Caco-2 (cell line): ENCODE data around the gene ELF2. TPM values are rescaled to one million over a fixed set of nuclear protein-coding genes. Genes with fewer than 3 reads are reported as not detected.

Source experiments
- Bru-seq: library from RNA; stranded (reverse); fragments of 400-500 nt; gene quantifications from one replicate; lab custom pipeline; 2021; lab: Mats Ljungman, UMichigan
- BruChase-seq, 2 experiments: library from RNA; stranded (reverse); fragments of 400-500 nt; gene quantifications; one replicate each; lab custom pipeline; 2021; lab: Mats Ljungman, UMichigan
- BruUV-seq: library from RNA; stranded (reverse); fragments of 400-500 nt; replicated peaks from 2 replicates; lab custom pipeline; 2021; lab: Mats Ljungman, UMichigan
- CTCF ChIA-PET: fragments of 300-600 bp; sonication (Branson Sonifier 250); formaldehyde crosslinking; loops from one replicate; lab custom pipeline; 2022; ENCODE audit warnings: antibody characterized with exemption; lab: Charles Lee
- POLR2A ChIA-PET: fragments of 300-600 bp; sonication (Branson Sonifier 250); formaldehyde crosslinking; loops from one replicate; lab custom pipeline; 2022; ENCODE audit warnings: antibody characterized with exemption; lab: Charles Lee
- DNase-seq, 2 experiments: peaks; one replicate each; pipeline versions ENCODE4 v3.0.0 to v3.0.0-alpha.2; 2020 to 2022
- H3K27me3 ChIP-seq: replicated peaks from 2 replicates; pipeline ENCODE4 v1.6.0; 2011; ENCODE audit warnings: low read length; ENCODE audit not compliant: control insufficient read depth, insufficient read depth
- H3K36me3 ChIP-seq: 2 replicates; pipeline ENCODE4 v1.5.1; 2011; ENCODE audit warnings: low read length; ENCODE audit not compliant: control insufficient read depth, insufficient read depth
- H3K4me1 ChIP-seq: fragments of 250-450 bp; sonication (Bioruptor Pico); 2 replicates; pipeline ENCODE4 v1.5.1; 2020; ENCODE audit warnings: mild to moderate bottlenecking
- H3K4me3 ChIP-seq: 2 replicates; pipeline ENCODE4 v1.5.1; 2011; ENCODE audit warnings: low read depth, mild to moderate bottlenecking, control low read depth, low read length
- H3K9me3 ChIP-seq: fragments of 250-450 bp; sonication (Bioruptor Pico); 2 replicates; pipeline ENCODE4 v1.5.1; 2020; ENCODE audit warnings: mild to moderate bottlenecking, moderate library complexity
- H3K27ac Mint-ChIP-seq: one replicate; pipeline ENCODE4 v1.8.0; 2022; ENCODE audit warnings: mixed read lengths; ENCODE audit not compliant: unreplicated experiment
- H3K27me3 Mint-ChIP-seq: one replicate; pipeline ENCODE4 v1.8.0; 2022; ENCODE audit warnings: mixed read lengths; ENCODE audit not compliant: insufficient read depth, unreplicated experiment
- H3K36me3 Mint-ChIP-seq: one replicate; pipeline ENCODE4 v1.8.0; 2022; ENCODE audit warnings: mild to moderate bottlenecking, mixed read lengths; ENCODE audit not compliant: insufficient read depth, unreplicated experiment
- H3K4me1 Mint-ChIP-seq: one replicate; pipeline ENCODE4 v1.8.0; 2022; ENCODE audit warnings: low read depth, mixed read lengths; ENCODE audit not compliant: unreplicated experiment
- H3K4me3 Mint-ChIP-seq: one replicate; pipeline ENCODE4 v1.8.0; 2022; ENCODE audit warnings: mild to moderate bottlenecking, moderate library complexity, mixed read lengths; ENCODE audit not compliant: unreplicated experiment
- H3K9me3 Mint-ChIP-seq: one replicate; pipeline ENCODE4 v1.8.0; 2022; ENCODE audit warnings: mixed read lengths; ENCODE audit not compliant: unreplicated experiment
- CTCF ChIP-seq, 2 experiments: fragments of 200-600 bp in 1 of 2; IDR thresholded peaks; 1 replicate in 1 of 2; 2 replicates in 1 of 2; pipeline versions ENCODE4 v1.5.1 to v1.8.0; 2011 to 2022; ENCODE audit warnings: antibody characterized with exemption in 1 of 2, control low read depth in 1 of 2, inconsistent platforms in 1 of 2, low read depth in 1 of 2, low read length in 1 of 2, mild to moderate bottlenecking in 1 of 2, moderate library complexity in 1 of 2; ENCODE audit not compliant: insufficient read depth in 1 of 2, severe bottlenecking in 1 of 2, unreplicated experiment in 1 of 2
- intact Hi-C: fragments of 100-400 bp; cut with micrococcal nuclease; formaldehyde crosslinking; loops from one replicate; pipeline ENCODE4 v1.10.0; 2022; ENCODE audit not compliant: unreplicated experiment
- long read RNA-seq: library from polyadenylated mRNA; stranded (forward); transcript quantifications from one replicate; pipeline ENCODE4 v2.0.0, GENCODE V29; 2022
- total RNA-seq: library from RNA; stranded (reverse); gene quantifications from 2 replicates; pipeline ENCODE4 v1.2.3, GENCODE V29; 2022

ELF2 gene
- 53.0 and 53.2 TPM in 2 replicates for total RNA-seq
- percentile 92 among the genes with signal in this experiment for Bru-seq, nascent RNA
- percentile 90 among the genes with signal in this experiment for BruChase-seq, experiment 1, labeled RNA remaining after a 2-hour chase
- percentile 85 among the genes with signal in this experiment for BruChase-seq, experiment 2, labeled RNA remaining after a 6-hour chase
- long read RNA-seq, full-length matches to known transcripts = 10 of 31 reads
- long read RNA-seq, partial matches to known transcripts = 5 of 31 reads
- long read RNA-seq, other reads (novel, unspliced or antisense) = 16 of 31 reads

GRCh38 chr4:139177049-139177868 is at the start of gene ELF2:
Gene ELF2, minus strand, starts transcription at chr4:139177218. Its CDS starts 39,517 bp downstream, at chr4:139137701.
- peak within 1 kb of the TSS; percentile 92 for H3K27ac Mint-ChIP-seq
- peak; percentile 94 to 96 for DNase-seq
- BruUV-seq = no TSS peak
- Histone ChIP-seq H3K27me3 (no peaks in the 10 kb centered on the region), H3K36me3 (no peaks in the 10 kb centered on the region), H3K4me3 (peak within 1 kb of the TSS; percentile 84), H3K9me3 (no peaks in the 10 kb centered on the region), H3K4me1 (peaks cover 13% of the 10 kb centered on the region; the same call in 1 of the 2 replicates)
- no peaks in the 10 kb centered on the region for H3K9me3 Mint-ChIP-seq
- H3K4me3 Mint-ChIP-seq = peak within 1 kb of the TSS; percentile 87
- no peaks in the 10 kb centered on the region for H3K27me3 Mint-ChIP-seq
- POLR2A ChIA-PET = interaction anchor here (0.6 to 3.2 kb wide), 21 partner anchors 10 to 935 kb away, joined by 3 to 44 read pairs (median 3); partner anchors contain the start of genes NAA15, NDUFC1, NOCT and SLC7A11
- intact Hi-C loops = loop anchor here (1.0 to 2.0 kb wide), 2 partner anchors 78 to 124 kb away; partner anchors contain the start of gene NAA15
- peaks cover 18% of the 10 kb centered on the region for H3K36me3 Mint-ChIP-seq
- CTCF ChIA-PET = interaction anchor here (1.0 to 2.9 kb wide), 5 partner anchors 10 to 147 kb away, joined by 4 to 13 read pairs (median 11); no protein-coding TSS in a partner anchor
- TF ChIP-seq CTCF (IDR thresholded peaks at IDR 0.05; ENCODE audit: insufficient read depth in 1 of 2, low read depth in 1 of 2, low read length in 1 of 2, severe bottlenecking in 1 of 2, unreplicated experiment in 1 of 2) = no peak
- peaks cover 6% of the 10 kb centered on the region for H3K4me1 Mint-ChIP-seq

- Histone ChIP-seq H3K4me1 (no peaks in the 10 kb centered on the region), H3K27me3 (no peaks in the 10 kb centered on the region), H3K9me3 (no peaks in the 10 kb centered on the region), H3K36me3 (no peaks in the 10 kb centered on the region), H3K4me3 (no peak overlapping the region)
- BruUV-seq = no TSS peak
- no peak for DNase-seq
- no peaks in the 10 kb centered on the region for H3K4me1 Mint-ChIP-seq
- H3K9me3 Mint-ChIP-seq = no peaks in the 10 kb centered on the region
- no peaks in the 10 kb centered on the region for H3K27me3 Mint-ChIP-seq
- POLR2A ChIA-PET = interaction anchor here (0.8 kb wide), 1 partner anchor 46 kb away, joined by 3 read pairs; the partner anchor contains the start of gene ELF2
- intact Hi-C loops = no loop called here
- H3K27ac Mint-ChIP-seq = no peak overlapping the region
- CTCF ChIA-PET = no interaction called here
- no peak overlapping the region for H3K4me3 Mint-ChIP-seq
- TF ChIP-seq CTCF (IDR thresholded peaks at IDR 0.05; ENCODE audit: insufficient read depth in 1 of 2, low read depth in 1 of 2, low read length in 1 of 2, severe bottlenecking in 1 of 2, unreplicated experiment in 1 of 2) = no peak
- no peaks in the 10 kb centered on the region for H3K36me3 Mint-ChIP-seq
These were observed 46.8 kb upstream of the ELF2 start for GRCh38 chr4:139223682-139224317.

- no peaks in the 10 kb centered on the region for H3K27me3 ChIP-seq
- H3K9me3 ChIP-seq = no peaks in the 10 kb centered on the region
- Mint-ChIP-seq H3K9me3 (no peaks in the 10 kb centered on the region), H3K27me3 (no peaks in the 10 kb centered on the region), H3K36me3 (no peaks in the 10 kb centered on the region), H3K4me1 (no peaks in the 10 kb centered on the region), H3K27ac (no peak overlapping the region), H3K4me3 (no peak overlapping the region)
- H3K36me3 ChIP-seq = no peaks in the 10 kb centered on the region
- no peaks in the 10 kb centered on the region for H3K4me1 ChIP-seq
- H3K4me3 ChIP-seq = no peak overlapping the region
- intact Hi-C loops = no loop called here
- BruUV-seq = no TSS peak
- TF ChIP-seq CTCF (IDR thresholded peaks at IDR 0.05; ENCODE audit: insufficient read depth in 1 of 2, low read depth in 1 of 2, low read length in 1 of 2, severe bottlenecking in 1 of 2, unreplicated experiment in 1 of 2) = no peak
- no peak for DNase-seq
- ChIA-PET POLR2A (no interaction called here), CTCF (no interaction called here)
These were observed 45.2 kb upstream of the ELF2 start for GRCh38 chr4:139222215-139222614.
